HG03565 (cell line): ENCODE measurements around the gene ZBTB21.

ENCODE experiments used
- ATAC-seq: cut with Tn5 transposase; IDR thresholded peaks from one replicate; pipeline ENCODE4 v1.9.1; 2021; ENCODE audit warnings: mild to moderate bottlenecking, moderate library complexity; ENCODE audit not compliant: unreplicated experiment

Gene ZBTB21

DNA sequence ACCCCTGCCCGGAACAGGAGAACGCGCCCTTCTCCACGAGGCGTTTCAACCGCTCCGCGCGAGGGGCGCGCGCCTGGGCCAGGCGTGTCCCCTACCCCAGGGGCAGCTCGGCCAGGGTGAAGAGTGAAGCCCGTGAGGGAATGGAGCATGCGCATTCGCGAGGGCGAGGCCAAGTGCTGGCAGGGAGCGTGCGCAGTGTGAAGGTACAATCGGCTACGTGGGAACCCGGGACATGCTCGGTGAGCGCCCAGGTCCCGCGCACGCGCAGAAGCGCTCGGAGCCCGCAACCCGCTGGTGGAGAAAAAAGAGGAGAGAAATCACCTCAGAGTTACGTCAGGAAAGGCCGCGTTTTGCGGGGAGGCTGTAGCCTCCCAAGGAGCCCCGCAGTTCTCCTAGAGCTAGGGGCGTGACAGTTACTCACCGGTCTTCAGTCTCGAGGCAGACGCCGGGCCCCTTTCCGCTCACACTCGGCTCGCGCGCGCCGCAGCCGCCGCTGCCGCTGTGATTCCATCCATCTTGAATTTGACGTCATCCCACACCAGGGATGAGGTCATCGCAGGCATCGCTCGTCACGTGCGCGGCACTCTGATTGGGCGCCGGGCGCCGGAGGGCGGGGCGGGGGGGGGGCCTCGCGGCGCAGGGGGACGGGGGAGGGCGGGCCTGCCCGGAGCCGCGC, at the start of gene ZBTB21:
TSS of gene ZBTB21 (minus strand) at position 530 of the 676 bp plus-strand sequence. CDS start 16,265 bp downstream, outside the sequence.
- ATAC-seq, result peak; percentile 72

GRCh38 chr21:42059721-42060120, 49.6 kb upstream of the ZBTB21 start:
- ATAC-seq, result no peak

DNA sequence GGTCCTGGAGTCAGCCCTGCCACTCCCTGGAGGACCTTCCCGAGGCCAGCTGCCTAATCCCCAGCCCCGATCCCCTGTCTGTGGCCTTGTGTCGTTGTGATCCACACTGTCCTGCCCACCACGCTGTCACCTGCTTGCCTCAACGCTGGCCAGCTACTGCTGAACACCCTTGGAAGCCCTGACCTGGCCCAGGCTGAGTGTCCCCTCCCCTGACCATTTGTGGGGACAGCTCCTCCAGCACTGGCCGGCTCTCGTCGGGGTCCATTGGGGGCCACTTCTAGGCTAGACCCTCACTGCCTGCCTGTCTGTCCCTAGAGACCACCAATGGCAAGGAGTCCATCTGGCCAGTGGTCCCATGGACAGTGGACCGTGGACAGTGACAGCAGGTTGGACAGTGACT, 49.0 kb upstream of the ZBTB21 start:
- ATAC-seq, result no peak

GRCh38 chr21:42058631-42059111, 48.5 kb upstream of the ZBTB21 start:
- ATAC-seq, result no peak

- ATAC-seq, result no peak
Observed at GRCh38 chr21:42057851-42058437, 47.8 kb upstream of the ZBTB21 start.

- ATAC-seq, result no peak
Observed at GRCh38 chr21:42056996-42057689, 47.0 kb upstream of the ZBTB21 start.

DNA sequence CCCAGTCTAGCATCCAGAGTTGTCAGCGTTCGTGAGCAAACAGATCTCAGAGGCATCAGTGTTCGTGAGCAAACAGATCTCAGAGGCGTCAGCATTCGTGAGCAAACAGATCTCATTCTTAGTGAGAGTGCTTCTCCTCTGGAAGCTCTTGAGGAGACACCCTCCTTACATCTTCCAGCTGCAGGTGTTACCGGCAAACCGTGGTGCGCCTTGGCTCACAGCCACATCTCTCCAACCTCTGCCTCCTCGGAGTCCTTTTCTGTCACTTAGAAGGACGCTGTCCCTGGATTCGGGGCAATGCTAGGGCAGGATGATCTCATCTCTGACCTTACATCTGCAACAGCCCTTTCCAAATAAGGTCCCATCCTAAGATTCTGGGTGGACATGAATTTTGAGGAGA, 46.3 kb upstream of the ZBTB21 start:
- no peak for ATAC-seq

DNA sequence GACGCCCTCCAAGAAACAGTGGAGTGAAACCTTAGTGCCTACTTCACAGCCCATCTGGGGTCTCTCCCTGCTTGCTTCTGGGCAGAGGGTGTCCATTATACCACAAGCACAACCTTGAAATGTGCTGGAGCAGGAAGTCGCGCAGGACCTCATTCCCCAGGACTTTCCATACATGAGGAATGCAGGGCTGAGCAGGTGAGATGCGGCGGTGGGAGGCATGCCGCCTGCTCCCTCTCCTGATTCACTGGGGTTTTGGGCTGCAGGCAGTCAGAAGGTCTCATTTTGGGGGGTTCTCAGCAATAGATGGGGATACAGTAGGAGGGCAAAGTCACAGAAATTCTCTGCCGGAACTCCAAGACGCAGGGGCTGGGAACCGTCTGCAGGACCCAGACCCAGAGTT, 45.3 kb upstream of the ZBTB21 start:
- no peak for ATAC-seq

DNA sequence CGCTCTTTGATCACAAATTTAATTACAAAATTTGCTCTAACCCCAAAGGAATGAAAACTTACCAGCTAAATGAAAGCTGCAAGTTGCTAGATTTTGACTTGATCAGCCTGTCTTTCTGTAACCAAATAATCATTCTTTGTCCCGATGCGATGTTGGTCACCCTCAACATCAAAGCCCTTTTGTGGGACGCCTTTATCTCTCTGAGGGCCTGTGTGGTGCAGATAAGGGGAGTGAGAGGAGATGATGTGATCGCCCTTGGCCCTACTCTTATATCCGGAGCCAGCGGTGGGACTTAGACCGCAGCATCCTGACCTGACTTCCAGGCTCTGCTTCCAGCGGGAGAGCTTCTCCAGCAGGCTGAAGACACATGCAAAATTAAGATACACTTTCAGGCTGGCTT, 41.6 kb upstream of the ZBTB21 start:
- ATAC-seq, result no peak

- no peak for ATAC-seq
Observed at GRCh38 chr21:42049578-42050430, 39.6 kb upstream of the ZBTB21 start.

GRCh38 chr21:42048870-42049577, 38.9 kb upstream of the ZBTB21 start:
- ATAC-seq, result no peak

- no peak for ATAC-seq
Observed at GRCh38 chr21:42047821-42048613, 37.9 kb upstream of the ZBTB21 start.

DNA sequence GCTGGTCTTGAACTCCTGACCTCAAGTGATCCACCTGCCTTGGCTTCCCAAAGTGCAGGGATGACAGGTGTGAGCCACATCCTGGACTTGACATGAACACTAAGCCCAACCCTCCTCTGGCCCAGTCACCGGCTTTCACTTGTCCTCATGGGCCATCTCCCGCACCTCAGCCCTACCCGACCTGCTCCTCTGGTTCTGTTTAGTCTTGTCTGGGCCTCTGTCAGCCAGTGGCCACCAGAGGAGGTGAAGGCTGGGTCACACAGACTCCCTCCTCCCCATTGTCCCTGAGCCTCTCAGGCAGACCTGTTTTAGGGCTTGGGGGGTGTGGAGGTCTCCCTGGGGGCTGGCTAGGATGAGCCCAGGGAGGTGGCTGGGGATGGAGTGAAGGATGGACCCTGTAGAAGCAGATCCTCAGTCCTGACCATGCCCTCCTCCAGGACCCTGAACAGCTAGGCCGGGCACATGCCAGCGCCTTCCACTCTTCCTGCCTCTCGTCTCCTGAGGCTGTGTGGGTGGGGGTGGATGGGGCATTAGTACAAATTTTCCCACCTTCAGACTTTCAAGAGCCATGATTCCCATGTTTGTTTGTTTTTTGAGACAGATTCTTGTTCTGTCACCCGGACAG, 34.8 kb upstream of the ZBTB21 start:
- ATAC-seq, result no peak

- no peak for ATAC-seq
Observed at GRCh38 chr21:42043961-42044360, 33.8 kb upstream of the ZBTB21 start.

DNA sequence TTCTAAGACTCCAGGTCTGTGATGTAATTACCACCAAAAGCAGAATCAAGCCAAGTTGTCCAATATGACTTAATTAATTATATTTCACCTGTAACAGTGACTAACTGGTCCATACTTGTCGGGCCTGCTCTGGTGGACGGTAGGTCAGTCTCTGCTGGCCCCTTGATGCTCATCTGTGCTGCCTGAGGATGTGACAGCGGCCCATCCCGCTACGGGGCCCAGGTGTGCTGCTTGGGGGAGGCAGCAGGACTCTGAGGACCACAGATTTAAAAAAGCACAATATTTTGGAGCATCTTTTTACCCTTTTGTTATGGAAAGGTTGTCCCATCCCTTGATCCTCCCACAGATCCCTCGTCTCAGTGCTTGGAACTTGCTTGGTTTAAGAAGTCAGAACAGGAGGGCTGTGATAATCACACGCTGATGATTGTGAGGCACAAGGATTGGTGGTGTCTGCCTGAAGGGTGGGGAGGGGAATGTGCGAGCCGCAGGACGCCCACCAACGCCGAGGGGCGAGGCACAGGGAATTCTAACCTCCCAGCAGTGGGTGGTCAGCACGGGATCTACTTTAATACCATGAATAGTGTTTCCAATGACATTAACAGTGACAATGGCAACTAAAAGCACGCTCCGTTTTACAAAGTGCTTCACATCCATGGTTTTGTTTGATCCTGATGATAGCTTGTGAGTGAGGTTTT, 33.2 kb upstream of the ZBTB21 start:
- no peak for ATAC-seq

- ATAC-seq, result no peak
Observed at GRCh38 chr21:42042651-42043050, 32.5 kb upstream of the ZBTB21 start.

GRCh38 chr21:42041711-42042110, 31.6 kb upstream of the ZBTB21 start:
- ATAC-seq, result no peak

DNA sequence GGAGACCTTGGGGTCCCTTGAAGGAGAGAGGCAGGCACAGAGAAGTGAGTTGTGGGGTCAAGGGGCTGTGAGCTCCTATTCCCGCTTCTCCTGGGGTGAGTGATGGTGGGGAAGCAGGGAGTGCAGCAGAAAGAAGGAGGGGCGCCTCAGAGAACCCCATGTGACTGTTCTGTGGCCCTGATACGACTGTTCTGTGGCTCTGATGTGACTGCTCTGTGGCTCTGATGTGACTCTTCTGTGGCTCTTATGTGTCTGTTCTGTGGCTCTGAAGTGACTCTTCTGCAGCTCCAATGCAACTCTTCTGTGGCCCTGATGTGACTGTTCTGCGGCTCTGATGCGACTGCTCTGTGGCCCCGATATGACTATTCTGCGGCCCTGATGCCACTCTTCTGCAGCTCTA, 31.1 kb upstream of the ZBTB21 start:
- no peak for ATAC-seq
